ENCODE measurements around the gene SMCO3.

- TF ChIP-seq CTCF (conservative IDR thresholded peaks at IDR 0.05; ENCODE audit: low read length) (peak; percentile 99), EZH2phosphoT487 (IDR thresholded peaks at IDR 0.05; ENCODE audit: borderline replicate concordance, low read depth, low read length) (no peak)
These were observed 31.4 kb upstream of the SMCO3 start for GRCh38 chr12:14845350-14845750.
